Cardiac muscle cell (in vitro differentiated cells and primary cell): ENCODE data around the gene DPH1. TPM values are rescaled to one million over a fixed set of nuclear protein-coding genes. Genes with fewer than 3 reads are reported as not detected.
A peak's percentile ranks its signal among the peaks of the same experiment; 100 is the strongest.

Experiments
- DNase-seq, 2 donors: peaks; one replicate each; pipeline versions ENCODE4 v3.0.0 to v3.0.0-alpha.2; 2010 to 2017; ENCODE audit warnings: low read depth in 1 of 2, low spot score in 1 of 2
- H3K27ac ChIP-seq: fragments of 200-600 bp; sonication (generic); 2 replicates; pipeline ENCODE4 v1.5.1; 2016
- H3K27me3 ChIP-seq: fragments of 200-600 bp; sonication (generic); 2 replicates; pipeline ENCODE4 v1.6.0; 2016; ENCODE audit warnings: control low read depth
- H3K36me3 ChIP-seq: fragments of 200-600 bp; sonication (generic); 2 replicates; pipeline ENCODE4 v1.5.1; 2016; ENCODE audit warnings: control low read depth
- H3K4me1 ChIP-seq: fragments of 200-600 bp; sonication (generic); 2 replicates; pipeline ENCODE4 v1.8.1; 2017; ENCODE audit warnings: low read depth, mild to moderate bottlenecking, mixed run types
- H3K4me3 ChIP-seq: fragments of 200-600 bp; sonication (generic); 2 replicates; pipeline ENCODE4 v1.5.1; 2016; ENCODE audit warnings: mild to moderate bottlenecking
- H3K9me3 ChIP-seq: fragments of 200-600 bp; sonication (generic); 2 replicates; pipeline ENCODE4 v1.5.1; 2017; ENCODE audit warnings: low read depth, mild to moderate bottlenecking, control low read depth
- polyA plus RNA-seq: library from polyadenylated mRNA; unstranded; fragments of >200 nt; fragmentation: Nextera tagmentation; extraction: Ambion mirVana; gene quantifications from 2 replicates; pipeline ENCODE4 v1.2.1, GENCODE V29; 2016
- total RNA-seq: library from RNA; depleted of rRNA; stranded (reverse); fragments of >200 nt; gene quantifications from 2 replicates; pipeline ENCODE4 v1.2.3, GENCODE V29; 2016
- TF ChIP-seq, protein P1 (sequence below): IDR thresholded peaks from 2 replicates; pipeline ENCODE4 v1.5.1; 2012; ENCODE audit warnings: low read depth, mild to moderate bottlenecking, low read length

DPH1 gene
- total and polyA plus RNA-seq, 2 experiments from 2014 or later, result 59.5 to 88.6 TPM

- Histone ChIP-seq H3K9me3 (no peaks in the 10 kb centered on the region), H3K4me3 (peak overlapping the region; percentile 93), H3K27ac (no peak overlapping the region), H3K27me3 (peaks cover 57% of the 10 kb centered on the region), H3K4me1 (peaks cover 8% of the 10 kb centered on the region), H3K36me3 (no peaks in the 10 kb centered on the region)
- TF ChIP-seq, protein P1, sequence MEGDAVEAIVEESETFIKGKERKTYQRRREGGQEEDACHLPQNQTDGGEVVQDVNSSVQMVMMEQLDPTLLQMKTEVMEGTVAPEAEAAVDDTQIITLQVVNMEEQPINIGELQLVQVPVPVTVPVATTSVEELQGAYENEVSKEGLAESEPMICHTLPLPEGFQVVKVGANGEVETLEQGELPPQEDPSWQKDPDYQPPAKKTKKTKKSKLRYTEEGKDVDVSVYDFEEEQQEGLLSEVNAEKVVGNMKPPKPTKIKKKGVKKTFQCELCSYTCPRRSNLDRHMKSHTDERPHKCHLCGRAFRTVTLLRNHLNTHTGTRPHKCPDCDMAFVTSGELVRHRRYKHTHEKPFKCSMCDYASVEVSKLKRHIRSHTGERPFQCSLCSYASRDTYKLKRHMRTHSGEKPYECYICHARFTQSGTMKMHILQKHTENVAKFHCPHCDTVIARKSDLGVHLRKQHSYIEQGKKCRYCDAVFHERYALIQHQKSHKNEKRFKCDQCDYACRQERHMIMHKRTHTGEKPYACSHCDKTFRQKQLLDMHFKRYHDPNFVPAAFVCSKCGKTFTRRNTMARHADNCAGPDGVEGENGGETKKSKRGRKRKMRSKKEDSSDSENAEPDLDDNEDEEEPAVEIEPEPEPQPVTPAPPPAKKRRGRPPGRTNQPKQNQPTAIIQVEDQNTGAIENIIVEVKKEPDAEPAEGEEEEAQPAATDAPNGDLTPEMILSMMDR, result no peak
- DNase-seq, result peak; percentile 90 to 93
Measured at GRCh38 chr17:2049333-2050299, 19.7 kb downstream of the DPH1 start.

DNA sequence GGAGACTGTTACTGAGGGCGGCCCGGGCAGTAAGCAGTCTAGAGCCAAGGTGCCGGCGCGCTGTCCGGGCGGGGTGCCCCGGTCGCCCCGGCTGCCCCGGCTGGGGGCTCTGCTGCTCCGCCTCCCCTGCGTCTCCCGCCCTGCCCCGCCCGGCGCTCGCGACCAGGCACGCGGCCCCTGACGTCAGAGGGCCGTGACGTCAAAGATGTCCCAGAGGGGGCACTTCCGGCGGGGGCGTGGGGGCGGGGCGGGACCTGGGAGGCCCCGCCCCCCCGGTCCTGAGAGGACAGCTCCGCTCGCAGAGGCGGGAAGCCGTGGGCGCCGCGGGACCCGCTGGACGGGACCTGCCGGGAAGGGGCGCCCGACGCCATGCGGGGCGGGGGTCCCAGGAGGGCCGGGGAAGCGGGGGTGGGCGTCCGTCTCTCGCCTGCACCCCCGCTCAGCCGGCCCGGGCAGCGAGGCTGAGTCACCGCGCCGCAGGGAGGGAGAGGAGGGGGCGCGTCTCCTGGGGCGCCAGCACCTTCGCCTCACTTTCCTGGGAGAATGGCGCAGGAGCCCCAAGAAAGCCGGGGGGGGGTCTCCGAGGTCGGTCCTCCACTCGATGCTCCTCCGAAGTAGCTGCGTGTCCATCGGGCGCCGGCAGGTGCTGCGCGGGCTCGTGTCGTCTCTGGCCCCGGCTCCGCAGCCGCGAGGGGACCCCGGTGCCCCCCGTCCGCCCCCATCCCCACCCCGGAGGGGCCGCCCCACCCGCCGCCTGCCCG lies 20.5 kb downstream of the DPH1 start:
- Histone ChIP-seq H3K27ac (no peak overlapping the region), H3K4me3 (peak overlapping the region; percentile 75), H3K27me3 (peaks cover 65% of the 10 kb centered on the region), H3K36me3 (no peaks in the 10 kb centered on the region), H3K4me1 (peaks cover 8% of the 10 kb centered on the region), H3K9me3 (no peaks in the 10 kb centered on the region)
- peak; percentile 82 to 83 for DNase-seq
- TF ChIP-seq, protein P1, result no peak

DNA sequence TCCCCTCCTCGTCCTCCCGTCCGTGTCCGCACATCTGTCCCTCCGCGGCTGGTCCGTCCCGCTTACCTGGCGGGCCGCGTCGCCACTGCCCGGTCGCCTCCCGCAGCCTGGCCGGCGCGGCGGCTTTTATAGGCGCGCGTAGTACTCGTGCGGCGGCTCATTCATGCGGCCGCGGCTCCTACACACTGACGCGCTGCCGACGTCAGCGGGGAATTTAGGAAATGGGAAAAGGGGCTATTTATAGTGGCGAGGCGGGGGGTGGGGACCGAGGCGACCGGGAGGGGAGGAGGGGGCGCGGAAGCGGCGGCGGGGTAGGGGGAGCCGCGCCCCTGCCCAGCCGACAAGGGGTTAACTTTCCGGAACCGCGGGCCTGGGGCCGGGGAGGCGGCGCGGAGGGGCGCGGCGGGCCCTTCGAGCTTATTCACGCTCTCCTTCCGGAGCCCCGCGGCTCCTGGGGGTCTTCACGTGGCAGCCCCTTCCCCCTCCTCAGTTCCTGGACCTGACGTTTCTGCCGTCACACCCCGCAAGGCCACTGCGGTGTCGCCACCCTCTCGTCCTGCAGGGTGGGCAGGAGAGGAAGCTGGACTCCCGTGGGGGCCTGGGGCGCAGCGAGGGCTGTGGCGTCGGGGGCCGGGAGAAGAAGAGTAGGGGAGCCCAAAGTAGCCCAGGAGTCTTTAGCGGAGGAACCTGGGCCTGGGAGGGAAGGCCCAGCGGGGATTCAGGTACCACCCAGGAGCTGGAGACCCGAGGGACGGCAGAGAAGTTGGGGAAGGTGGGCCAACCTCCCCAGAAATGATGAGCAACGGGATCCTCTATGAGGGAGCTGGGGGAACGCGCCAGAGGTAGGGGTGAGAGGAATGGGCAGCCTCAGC lies 21.3 kb downstream of the DPH1 start:
- peaks cover 74% of the 10 kb centered on the region for H3K27me3 ChIP-seq
- no peak overlapping the region for H3K27ac ChIP-seq
- H3K4me3 ChIP-seq, result peak overlapping the region; percentile 75

GRCh38 chr17:2051933-2052559 lies 22.1 kb downstream of the DPH1 start:
- Histone ChIP-seq H3K4me3 (no peak overlapping the region), H3K9me3 (no peaks in the 10 kb centered on the region), H3K36me3 (no peaks in the 10 kb centered on the region), H3K27me3 (peaks cover 81% of the 10 kb centered on the region), H3K27ac (no peak overlapping the region), H3K4me1 (peaks cover 11% of the 10 kb centered on the region)
- DNase-seq, result no peak
- TF ChIP-seq, protein P1, result no peak

More for the DNA sequence above, 21.3 kb downstream of the DPH1 start:
- Histone ChIP-seq H3K36me3 (no peaks in the 10 kb centered on the region), H3K4me1 (peaks cover 10% of the 10 kb centered on the region), H3K9me3 (no peaks in the 10 kb centered on the region)
- TF ChIP-seq, protein P1, result no peak
- DNase-seq, result peak; percentile 57 to 75
